GM23338 (cell line): ENCODE data around the gene SNN.

ENCODE experiments used
- CREB1 ChIP-seq: fragments of 250-450 bp; sonication (Bioruptor Pico); IDR thresholded peaks from 2 replicates; pipeline ENCODE4 v1.5.0; 2020; ENCODE audit warnings: low read depth, mild to moderate bottlenecking, moderate library complexity
- CTCF ChIP-seq, 2 experiments: fragments of 200-600 bp in 1 of 2; sonication (generic) in 1 of 2; conservative IDR thresholded peaks; 2 replicates each; pipeline versions ENCODE4 v1.5.1 to v1.6.1; 2016 to 2017; ENCODE audit warnings: antibody characterized with exemption in 2 of 2, low read depth in 2 of 2, mild to moderate bottlenecking in 2 of 2, moderate library complexity in 1 of 2
- ETS1 ChIP-seq: IDR thresholded peaks from 2 replicates; pipeline ENCODE4 v1.6.1; 2016; ENCODE audit warnings: antibody characterized with exemption
- EZH2 ChIP-seq: fragments of 200-600 bp; sonication (generic); IDR thresholded peaks from one replicate; pipeline ENCODE4 v1.8.0; 2017; ENCODE audit warnings: antibody characterized with exemption, mild to moderate bottlenecking, low read depth; ENCODE audit not compliant: unreplicated experiment
- EZH2phosphoT487 ChIP-seq: fragments of 200-600 bp; sonication (generic); IDR thresholded peaks from one replicate; pipeline ENCODE4 v1.8.1; 2018; ENCODE audit warnings: antibody characterized with exemption; ENCODE audit not compliant: unreplicated experiment
- JUNB ChIP-seq: IDR thresholded peaks from one replicate; pipeline ENCODE4 v1.6.1; 2016; ENCODE audit warnings: antibody characterized with exemption; ENCODE audit not compliant: unreplicated experiment
- NANOG ChIP-seq: IDR thresholded peaks from 2 replicates; pipeline ENCODE4 v1.6.1; 2016; ENCODE audit warnings: antibody characterized with exemption, borderline replicate concordance
- POLR2AphosphoS5 ChIP-seq: IDR thresholded peaks from 2 replicates; pipeline ENCODE4 v1.6.1; 2016; ENCODE audit warnings: antibody characterized with exemption, low read depth
- REST ChIP-seq: IDR thresholded peaks from one replicate; pipeline ENCODE4 v1.6.1; 2018; ENCODE audit warnings: antibody characterized with exemption; ENCODE audit not compliant: unreplicated experiment
- STAT1 ChIP-seq: IDR thresholded peaks from one replicate; pipeline ENCODE4 v1.6.1; 2016; ENCODE audit warnings: antibody characterized with exemption; ENCODE audit not compliant: unreplicated experiment
- ZNF114 ChIP-seq: fragments of 250-450 bp; sonication (Bioruptor Pico); IDR thresholded peaks from 2 replicates; pipeline ENCODE4 v1.5.0; 2020; ENCODE audit warnings: mild to moderate bottlenecking, moderate library complexity
- ZNF331 ChIP-seq: fragments of 250-450 bp; sonication (Bioruptor Pico); IDR thresholded peaks from 2 replicates; pipeline ENCODE4 v1.5.0; 2020; ENCODE audit warnings: low read depth, mild to moderate bottlenecking, moderate library complexity
- ZNF462 ChIP-seq: fragments of 250-450 bp; sonication (Bioruptor Pico); IDR thresholded peaks from 2 replicates; pipeline ENCODE4 v1.5.0; 2020; ENCODE audit warnings: mild to moderate bottlenecking, moderate library complexity

GRCh38 chr16:11700264-11701029, 32.2 kb downstream of the SNN start:
- TF ChIP-seq CTCF (conservative IDR thresholded peaks at IDR 0.05; ENCODE audit: low read depth in 2 of 2) (no peak), EZH2 (no peak), POLR2AphosphoS5 (no peak), NANOG (no peak), CREB1 (CRISPR knock-in tag) (no peak), JUNB (no peak), REST (no peak), ZNF331 (CRISPR knock-in tag) (no peak), EZH2phosphoT487 (no peak), ZNF114 (no peak), ETS1 (no peak), STAT1 (no peak), ZNF462 (CRISPR knock-in tag) (no peak)
